ENCODE results near the gene ABHD16A. TPM values are rescaled to one million over a fixed set of nuclear protein-coding genes. Genes with fewer than 3 reads are reported as not detected.

The ABHD16A gene
- total and polyA plus RNA-seq, 2 of the 13 experiments (the other 11 are each of a cell fraction or from before 2014, with no cell fraction given) = 43.5 to 45.4 TPM

- Histone ChIP-seq H3K27ac (ENCODE audit: extremely low read length, insufficient read depth, low read length) (no peak overlapping the region), H3K4me2 (ENCODE audit: low read depth, low read length) (no peak overlapping the region), H4K20me1 (ENCODE audit: insufficient read depth, low read length) (no peaks in the 10 kb centered on the region), H2AFZ (ENCODE audit: low read length) (no peak overlapping the region), H3K36me3 (replicated peaks in 1 of 2; ENCODE audit: control insufficient read depth in 1 of 2, insufficient read depth in 2 of 2, low read length in 2 of 2) (no peaks in the 10 kb centered on the region), H3K4me3 (replicated peaks in 1 of 3; ENCODE audit: insufficient read depth in 1 of 3, low read depth in 2 of 3, low read length in 3 of 3) (no peak overlapping the region), H3K79me2 (ENCODE audit: insufficient read depth, low read length) (no peaks in the 10 kb centered on the region), H3K27me3 (ENCODE audit: control insufficient read depth in 1 of 2, insufficient read depth in 2 of 2, low read length in 2 of 2) (no peaks in the 10 kb centered on the region), H3K9ac (ENCODE audit: insufficient read depth, low read depth, low read length) (no peak overlapping the region), H3K4me1 (ENCODE audit: insufficient read depth, low read length) (peaks cover 11% of the 10 kb centered on the region), H3K9me3 (ENCODE audit: low read length) (no peaks in the 10 kb centered on the region)
- TSS peak; percentile 26 for BruUV-seq (replicated peaks)
- 75% methylated on average over 8 of the region's 8 CpGs for whole genome bisulfite sequencing (ENCODE audit: low lambda C conversion rate)
- in situ Hi-C loops (cut with HindIII; ENCODE audit: extremely low pct_ligation_motif_present, low pct_unique_long_range_greater_than_20kb) = no loop called here
- ATAC-seq = peak; percentile 33; the same call in 1 of the 3 replicates
- DNase-seq (ENCODE audit: low spot score) = no peak
- peak; percentile 32 for FAIRE-seq
- ChIA-PET CTCF (ENCODE audit: low intra/inter-chr PET ratio, low total read pairs) (no interaction called here), POLR2A (interaction anchor here (0.8 to 11.5 kb wide), 4 partner anchors 14 to 75 kb away, joined by 3 to 96 read pairs (median 8); partner anchors contain the start of genes CLIC1, HSPA1B, MSH5 and VWA7)
- TF ChIP-seq MXI1 (IDR thresholded peaks at IDR 0.05; ENCODE audit: borderline replicate concordance, low read depth, low read length) (no peak), E2F2 (CRISPR knock-in tag; IDR thresholded peaks at IDR 0.05; ENCODE audit: borderline replicate concordance) (no peak), ZNF75D (CRISPR knock-in tag; IDR thresholded peaks at IDR 0.05; ENCODE audit: borderline replicate concordance) (no peak), KLF16 (CRISPR knock-in tag; IDR thresholded peaks at IDR 0.05) (no peak), ZNF577 (CRISPR knock-in tag; IDR thresholded peaks at IDR 0.05; ENCODE audit: borderline replicate concordance, low read depth) (no peak), CENPBD1 (CRISPR knock-in tag; IDR thresholded peaks at IDR 0.05; ENCODE audit: borderline replicate concordance, low read depth) (no peak), ZZZ3 (CRISPR knock-in tag; IDR thresholded peaks at IDR 0.05; ENCODE audit: borderline replicate concordance) (no peak), ATM (IDR thresholded peaks at IDR 0.05; ENCODE audit: borderline replicate concordance) (no peak), CCDC6 (CRISPR knock-in tag; IDR thresholded peaks at IDR 0.05) (no peak), ZNF800 (CRISPR knock-in tag; IDR thresholded peaks at IDR 0.05) (no peak), ZFP90 (CRISPR knock-in tag; IDR thresholded peaks at IDR 0.05; ENCODE audit: borderline replicate concordance) (no peak), TRAFD1 (CRISPR knock-in tag; IDR thresholded peaks at IDR 0.05; ENCODE audit: borderline replicate concordance) (no peak), TBX2 (CRISPR knock-in tag; IDR thresholded peaks at IDR 0.05; ENCODE audit: borderline replicate concordance) (no peak), PCBP2 (optimal IDR thresholded peaks at IDR 0.05; ENCODE audit: low read depth, low read length, poor library complexity, severe bottlenecking) (no peak), BHLHE40 (IDR thresholded peaks at IDR 0.05; ENCODE audit: low read length) (no peak), MTF1 (CRISPR knock-in tag; IDR thresholded peaks at IDR 0.05) (no peak), NAIF1 (CRISPR knock-in tag; IDR thresholded peaks at IDR 0.05; ENCODE audit: borderline replicate concordance) (no peak)
- intact Hi-C loops (cut with micrococcal nuclease; ENCODE audit: unreplicated experiment) = no loop called here
These were observed 49.7 kb upstream of the ABHD16A start for GRCh38 chr6:31752739-31753319.
